ENCODE data around the gene FBXO41.

- TF ChIP-seq CTCF (IDR thresholded peaks at IDR 0.05; ENCODE audit: insufficient read depth, low read length) (no peak), POLR2AphosphoS5 (IDR thresholded peaks at IDR 0.05; ENCODE audit: low read depth) (no peak), GABPA (IDR thresholded peaks at IDR 0.05; ENCODE audit: low read depth) (no peak), REST (IDR thresholded peaks at IDR 0.05; ENCODE audit: insufficient replicate concordance, low read depth) (no peak)
Measured at GRCh38 chr2:73264332-73264606, 20.0 kb downstream of the FBXO41 start.

Measured in HL-60 (cell line).